22Rv1 (cell line): ENCODE results near the gene RPP40.

ENCODE experiments used
- CTCF ChIP-seq: fragments of 450-650 bp; IDR thresholded peaks from 2 replicates; pipeline ENCODE4 v1.5.1; 2017; ENCODE audit warnings: mild to moderate bottlenecking
- ZFX ChIP-seq: fragments of 450-650 bp; IDR thresholded peaks from 2 replicates; pipeline ENCODE4 v1.6.1; 2017; ENCODE audit warnings: antibody characterized with exemption, borderline replicate concordance

DNA sequence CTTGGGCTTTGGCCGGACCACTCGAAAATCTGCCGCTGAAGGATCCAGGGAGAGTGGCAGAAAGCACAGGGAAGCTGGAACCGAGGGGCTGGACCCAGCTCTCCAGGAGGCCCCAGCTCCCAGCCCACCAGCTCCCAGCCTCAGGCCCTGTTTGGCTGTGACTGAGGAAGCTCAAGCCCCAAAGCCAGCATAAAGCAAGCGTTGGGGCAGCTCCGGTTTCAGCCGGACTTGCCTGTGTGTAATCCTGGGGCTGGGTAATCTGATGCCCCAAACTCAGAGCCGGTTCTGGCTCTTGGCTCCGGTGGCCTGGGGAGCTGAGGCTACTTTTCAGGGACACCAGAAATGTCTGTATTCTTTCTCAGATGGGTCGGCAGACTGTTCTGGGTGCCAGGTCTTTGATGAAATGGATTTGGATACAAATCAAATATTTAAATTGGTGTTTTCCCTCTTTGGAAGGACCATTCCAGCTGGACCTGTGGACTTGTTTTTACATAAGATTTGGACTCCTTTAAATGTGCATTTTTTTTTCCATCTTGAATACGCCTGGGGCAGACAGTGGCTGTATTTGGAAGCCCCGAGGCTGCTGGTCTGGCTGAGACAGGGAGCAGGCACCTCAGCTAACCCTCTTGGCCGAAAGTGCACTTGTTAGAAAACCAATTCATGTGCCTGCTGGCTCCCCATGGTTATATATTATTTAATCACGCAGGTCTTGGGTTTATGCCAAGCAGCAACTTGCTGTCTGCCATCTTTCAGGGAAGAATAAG, 29.7 kb downstream of the RPP40 start:
- TF ChIP-seq CTCF (no peak), ZFX (no peak)
